MM.1S (cell line): ENCODE results near the gene PODXL2.

ENCODE experiments used
- CTCF ChIP-seq: fragments of 300-600 bp; sonication (generic); IDR thresholded peaks from 2 replicates; pipeline ENCODE4 v1.5.1; 2016; ENCODE audit warnings: antibody characterized with exemption, low read length, mixed read lengths
- EZH2 ChIP-seq: fragments of 300-600 bp; sonication (generic); optimal IDR thresholded peaks from 2 replicates; pipeline ENCODE3; 2017; ENCODE audit warnings: low read depth, mild to moderate bottlenecking, antibody characterized with exemption, low read length, mixed read lengths
- EZH2phosphoT487 ChIP-seq: fragments of 300-600 bp; sonication (generic); IDR thresholded peaks from 2 replicates; pipeline ENCODE4 v1.6.1; 2018; ENCODE audit warnings: antibody characterized with exemption, low read length

- TF ChIP-seq CTCF (no peak), EZH2 (no peak), EZH2phosphoT487 (no peak)
Measured at GRCh38 chr3:127651516-127652172, 22.7 kb downstream of the PODXL2 start.
